PFSK-1 (cell line): Measurements from ENCODE around the gene GPR39.

Experiments
- FOXP2 ChIP-seq: optimal IDR thresholded peaks from 2 replicates; pipeline ENCODE3; 2011; ENCODE audit warnings: borderline replicate concordance, control low read depth, inconsistent platforms; ENCODE audit not compliant: insufficient read depth; ENCODE audit errors: extremely low read length, extremely low read depth
- POLR2AphosphoS5 ChIP-seq: IDR thresholded peaks from 2 replicates; pipeline ENCODE4 v1.6.1; 2012; ENCODE audit warnings: low read depth, mild to moderate bottlenecking, control low read depth, low read length, moderate library complexity
- REST ChIP-seq, 2 experiments: IDR thresholded peaks; 2 replicates each; pipeline versions ENCODE4 v1.6.1 to v1.8.0; 2011 to 2012; ENCODE audit warnings: low read depth in 2 of 2, low read length in 2 of 2, control low read depth in 1 of 2, inconsistent platforms in 1 of 2, mild to moderate bottlenecking in 1 of 2, moderate library complexity in 1 of 2; ENCODE audit not compliant: insufficient read depth in 1 of 2
- SIN3A ChIP-seq: IDR thresholded peaks from 2 replicates; pipeline ENCODE4 v1.6.1; 2012; ENCODE audit warnings: mild to moderate bottlenecking, low read length, moderate library complexity, borderline replicate concordance; ENCODE audit not compliant: insufficient read depth
- TAF1 ChIP-seq: IDR thresholded peaks from 2 replicates; pipeline ENCODE4 v1.6.1; 2012; ENCODE audit warnings: low read length, control low read depth, borderline replicate concordance; ENCODE audit not compliant: insufficient read depth

The GPR39 gene

GRCh38 chr2:132417430-132418035, 928 bp downstream of the GPR39 start:
- TF ChIP-seq POLR2AphosphoS5 = no peak
- TF ChIP-seq SIN3A = no peak
- no peak for TF ChIP-seq FOXP2
- no peak for TF ChIP-seq REST (IDR thresholded peaks at IDR 0.05; ENCODE audit: insufficient read depth in 1 of 2, low read depth in 2 of 2, low read length in 2 of 2)
- TF ChIP-seq TAF1 = no peak

- TF ChIP-seq POLR2AphosphoS5 (no peak), SIN3A (no peak), REST (IDR thresholded peaks at IDR 0.05; ENCODE audit: insufficient read depth in 1 of 2, low read depth in 2 of 2, low read length in 2 of 2) (no peak), FOXP2 (no peak), TAF1 (no peak)
Observed at GRCh38 chr2:132419235-132419634, 2.6 kb downstream of the GPR39 start.

- TF ChIP-seq SIN3A = no peak
- TF ChIP-seq POLR2AphosphoS5 = no peak
- no peak for TF ChIP-seq FOXP2
- TF ChIP-seq REST (IDR thresholded peaks at IDR 0.05; ENCODE audit: insufficient read depth in 1 of 2, low read depth in 2 of 2, low read length in 2 of 2) = no peak
- no peak for TF ChIP-seq TAF1
Observed at GRCh38 chr2:132419941-132420340, 3.3 kb downstream of the GPR39 start.

GRCh38 chr2:132420816-132421805, 4.5 kb downstream of the GPR39 start:
- TF ChIP-seq POLR2AphosphoS5 = no peak
- no peak for TF ChIP-seq FOXP2
- no peak for TF ChIP-seq REST (IDR thresholded peaks at IDR 0.05; ENCODE audit: insufficient read depth in 1 of 2, low read depth in 2 of 2, low read length in 2 of 2)
- TF ChIP-seq SIN3A = no peak
- no peak for TF ChIP-seq TAF1
